Caco-2 (cell line): ENCODE results near the gene ITGAD. TPM values are rescaled to one million over a fixed set of nuclear protein-coding genes. Genes with fewer than 3 reads are reported as not detected.
"Not testable (repeated sequence)": the region's sequence is repeated elsewhere in the genome, so short reads cannot be mapped to it uniquely, and the experiment has no call there.

Experiments used
- BruUV-seq: library from RNA; stranded (reverse); fragments of 400-500 nt; replicated peaks from 2 replicates; lab custom pipeline; 2021; lab: Mats Ljungman, UMichigan
- CTCF ChIA-PET: fragments of 300-600 bp; sonication (Branson Sonifier 250); formaldehyde crosslinking; loops from one replicate; lab custom pipeline; 2022; ENCODE audit warnings: antibody characterized with exemption; lab: Charles Lee
- POLR2A ChIA-PET: fragments of 300-600 bp; sonication (Branson Sonifier 250); formaldehyde crosslinking; loops from one replicate; lab custom pipeline; 2022; ENCODE audit warnings: antibody characterized with exemption; lab: Charles Lee
- DNase-seq, 2 experiments: peaks; one replicate each; pipeline versions ENCODE4 v3.0.0 to v3.0.0-alpha.2; 2020 to 2022
- H3K27me3 ChIP-seq: replicated peaks from 2 replicates; pipeline ENCODE4 v1.6.0; 2011; ENCODE audit warnings: low read length; ENCODE audit not compliant: control insufficient read depth, insufficient read depth
- H3K36me3 ChIP-seq: 2 replicates; pipeline ENCODE4 v1.5.1; 2011; ENCODE audit warnings: low read length; ENCODE audit not compliant: control insufficient read depth, insufficient read depth
- H3K4me1 ChIP-seq: fragments of 250-450 bp; sonication (Bioruptor Pico); 2 replicates; pipeline ENCODE4 v1.5.1; 2020; ENCODE audit warnings: mild to moderate bottlenecking
- H3K4me3 ChIP-seq: 2 replicates; pipeline ENCODE4 v1.5.1; 2011; ENCODE audit warnings: low read depth, mild to moderate bottlenecking, control low read depth, low read length
- H3K9me3 ChIP-seq: fragments of 250-450 bp; sonication (Bioruptor Pico); 2 replicates; pipeline ENCODE4 v1.5.1; 2020; ENCODE audit warnings: mild to moderate bottlenecking, moderate library complexity
- H3K27ac Mint-ChIP-seq: one replicate; pipeline ENCODE4 v1.8.0; 2022; ENCODE audit warnings: mixed read lengths; ENCODE audit not compliant: unreplicated experiment
- H3K27me3 Mint-ChIP-seq: one replicate; pipeline ENCODE4 v1.8.0; 2022; ENCODE audit warnings: mixed read lengths; ENCODE audit not compliant: insufficient read depth, unreplicated experiment
- H3K36me3 Mint-ChIP-seq: one replicate; pipeline ENCODE4 v1.8.0; 2022; ENCODE audit warnings: mild to moderate bottlenecking, mixed read lengths; ENCODE audit not compliant: insufficient read depth, unreplicated experiment
- H3K4me1 Mint-ChIP-seq: one replicate; pipeline ENCODE4 v1.8.0; 2022; ENCODE audit warnings: low read depth, mixed read lengths; ENCODE audit not compliant: unreplicated experiment
- H3K4me3 Mint-ChIP-seq: one replicate; pipeline ENCODE4 v1.8.0; 2022; ENCODE audit warnings: mild to moderate bottlenecking, moderate library complexity, mixed read lengths; ENCODE audit not compliant: unreplicated experiment
- H3K9me3 Mint-ChIP-seq: one replicate; pipeline ENCODE4 v1.8.0; 2022; ENCODE audit warnings: mixed read lengths; ENCODE audit not compliant: unreplicated experiment
- intact Hi-C: fragments of 100-400 bp; cut with micrococcal nuclease; formaldehyde crosslinking; loops from one replicate; pipeline ENCODE4 v1.10.0; 2022; ENCODE audit not compliant: unreplicated experiment
- total RNA-seq: library from RNA; stranded (reverse); gene quantifications from 2 replicates; pipeline ENCODE4 v1.2.3, GENCODE V29; 2022
- TF ChIP-seq, protein P1 (sequence below), 2 experiments: fragments of 200-600 bp in 1 of 2; IDR thresholded peaks; 1 replicate in 1 of 2; 2 replicates in 1 of 2; pipeline versions ENCODE4 v1.5.1 to v1.8.0; 2011 to 2022; ENCODE audit warnings: antibody characterized with exemption in 1 of 2, control low read depth in 1 of 2, inconsistent platforms in 1 of 2, low read depth in 1 of 2, low read length in 1 of 2, mild to moderate bottlenecking in 1 of 2, moderate library complexity in 1 of 2; ENCODE audit not compliant: insufficient read depth in 1 of 2, severe bottlenecking in 1 of 2, unreplicated experiment in 1 of 2

Gene ITGAD
- total RNA-seq, 1 experiment from 2014 or later: not detected

DNA sequence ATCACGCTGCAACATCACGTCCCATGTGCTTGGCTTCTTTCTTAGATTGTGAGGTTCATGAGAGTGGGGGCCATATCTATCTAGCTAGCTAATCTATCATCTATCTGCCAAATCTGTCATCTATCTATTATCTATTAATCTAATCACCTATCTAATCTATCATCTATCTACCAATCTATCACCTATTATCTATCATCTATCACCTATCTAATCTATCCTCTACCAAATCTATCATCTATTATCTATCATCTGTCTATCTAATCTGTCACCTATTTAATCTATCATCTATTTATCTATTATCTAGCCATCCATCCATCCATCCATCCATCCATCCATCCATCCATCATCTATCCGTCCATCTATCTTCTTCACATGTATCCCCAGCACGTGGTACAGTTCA, 20.8 kb downstream of the ITGAD start:
- H3K4me1 ChIP-seq: no peaks in the 10 kb centered on the region
- no peak for DNase-seq
- TF ChIP-seq, protein P1, sequence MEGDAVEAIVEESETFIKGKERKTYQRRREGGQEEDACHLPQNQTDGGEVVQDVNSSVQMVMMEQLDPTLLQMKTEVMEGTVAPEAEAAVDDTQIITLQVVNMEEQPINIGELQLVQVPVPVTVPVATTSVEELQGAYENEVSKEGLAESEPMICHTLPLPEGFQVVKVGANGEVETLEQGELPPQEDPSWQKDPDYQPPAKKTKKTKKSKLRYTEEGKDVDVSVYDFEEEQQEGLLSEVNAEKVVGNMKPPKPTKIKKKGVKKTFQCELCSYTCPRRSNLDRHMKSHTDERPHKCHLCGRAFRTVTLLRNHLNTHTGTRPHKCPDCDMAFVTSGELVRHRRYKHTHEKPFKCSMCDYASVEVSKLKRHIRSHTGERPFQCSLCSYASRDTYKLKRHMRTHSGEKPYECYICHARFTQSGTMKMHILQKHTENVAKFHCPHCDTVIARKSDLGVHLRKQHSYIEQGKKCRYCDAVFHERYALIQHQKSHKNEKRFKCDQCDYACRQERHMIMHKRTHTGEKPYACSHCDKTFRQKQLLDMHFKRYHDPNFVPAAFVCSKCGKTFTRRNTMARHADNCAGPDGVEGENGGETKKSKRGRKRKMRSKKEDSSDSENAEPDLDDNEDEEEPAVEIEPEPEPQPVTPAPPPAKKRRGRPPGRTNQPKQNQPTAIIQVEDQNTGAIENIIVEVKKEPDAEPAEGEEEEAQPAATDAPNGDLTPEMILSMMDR (IDR thresholded peaks at IDR 0.05; ENCODE audit: insufficient read depth in 1 of 2, low read depth in 1 of 2, low read length in 1 of 2, severe bottlenecking in 1 of 2, unreplicated experiment in 1 of 2): no peak
- intact Hi-C loops: no loop called here
- no peaks in the 10 kb centered on the region for H3K27me3 ChIP-seq
- Mint-ChIP-seq H3K36me3 (no peaks in the 10 kb centered on the region), H3K27me3 (peaks cover 27% of the 10 kb centered on the region), H3K9me3 (no peaks in the 10 kb centered on the region), H3K4me1 (no peaks in the 10 kb centered on the region), H3K4me3 (no peak overlapping the region), H3K27ac (no peak overlapping the region)
- H3K9me3 ChIP-seq: no peaks in the 10 kb centered on the region
- ChIA-PET POLR2A (no interaction called here), CTCF (no interaction called here)
- no TSS peak for BruUV-seq
- H3K4me3 ChIP-seq: no peak overlapping the region
- H3K36me3 ChIP-seq: no peaks in the 10 kb centered on the region

GRCh38 chr16:31414706-31415105, 21.6 kb downstream of the ITGAD start:
- Histone ChIP-seq H3K4me3 (no peak overlapping the region), H3K36me3 (no peaks in the 10 kb centered on the region), H3K9me3 (no peaks in the 10 kb centered on the region), H3K4me1 (no peaks in the 10 kb centered on the region), H3K27me3 (no peaks in the 10 kb centered on the region)
- intact Hi-C loops: no loop called here
- CTCF ChIA-PET: no interaction called here
- BruUV-seq: no TSS peak
- no peaks in the 10 kb centered on the region for H3K9me3 Mint-ChIP-seq
- H3K27me3 Mint-ChIP-seq: peaks cover 26% of the 10 kb centered on the region
- DNase-seq: no peak
- no peak overlapping the region for H3K27ac Mint-ChIP-seq
- POLR2A ChIA-PET: no interaction called here
- no peak overlapping the region for H3K4me3 Mint-ChIP-seq
- TF ChIP-seq, protein P1 (IDR thresholded peaks at IDR 0.05; ENCODE audit: insufficient read depth in 1 of 2, low read depth in 1 of 2, low read length in 1 of 2, severe bottlenecking in 1 of 2, unreplicated experiment in 1 of 2): no peak
- H3K4me1 Mint-ChIP-seq: no peaks in the 10 kb centered on the region
- no peaks in the 10 kb centered on the region for H3K36me3 Mint-ChIP-seq

- H3K4me3 ChIP-seq: no peak overlapping the region
- no peaks in the 10 kb centered on the region for H3K9me3 ChIP-seq
- H3K36me3 ChIP-seq: no peaks in the 10 kb centered on the region
- no peaks in the 10 kb centered on the region for H3K4me1 ChIP-seq
- no peaks in the 10 kb centered on the region for H3K27me3 ChIP-seq
- intact Hi-C loops: no loop called here
- Mint-ChIP-seq H3K9me3 (no peaks in the 10 kb centered on the region), H3K4me1 (no peaks in the 10 kb centered on the region), H3K27me3 (peaks cover 28% of the 10 kb centered on the region), H3K4me3 (no peak overlapping the region), H3K36me3 (no peaks in the 10 kb centered on the region), H3K27ac (no peak overlapping the region)
- POLR2A ChIA-PET: no interaction called here
- no TSS peak for BruUV-seq
- DNase-seq: no peak
- TF ChIP-seq, protein P1 (IDR thresholded peaks at IDR 0.05; ENCODE audit: insufficient read depth in 1 of 2, low read depth in 1 of 2, low read length in 1 of 2, severe bottlenecking in 1 of 2, unreplicated experiment in 1 of 2): no peak
- CTCF ChIA-PET: no interaction called here
These were observed 23.2 kb downstream of the ITGAD start for GRCh38 chr16:31416371-31416770.

DNA sequence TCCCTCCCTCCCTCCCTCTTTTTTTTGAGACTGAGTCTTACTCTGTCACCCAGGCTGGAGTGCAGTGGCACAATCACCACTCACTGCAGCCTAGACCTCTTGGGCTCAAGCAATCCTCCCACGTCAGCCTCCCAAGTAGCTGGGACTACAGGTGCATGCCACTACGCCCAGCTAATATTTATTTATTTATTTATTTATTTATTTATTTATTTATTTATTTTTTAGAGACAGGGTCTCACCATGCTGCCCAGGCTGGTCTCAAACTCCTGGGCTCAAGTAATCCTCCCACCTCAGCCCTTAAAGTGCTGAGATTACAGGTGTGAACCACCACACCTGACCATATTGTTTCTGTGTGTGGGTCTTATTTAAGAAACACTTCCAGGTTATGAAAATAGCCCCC, 23.9 kb downstream of the ITGAD start:
- H3K9me3 Mint-ChIP-seq, BruUV-seq, H3K4me1 Mint-ChIP-seq, H3K36me3 ChIP-seq, H3K27me3 ChIP-seq, CTCF ChIA-PET, H3K4me3 ChIP-seq, DNase-seq, H3K4me3 Mint-ChIP-seq, H3K4me1 ChIP-seq, H3K36me3 Mint-ChIP-seq, H3K27ac Mint-ChIP-seq, H3K9me3 ChIP-seq, intact Hi-C loops, POLR2A ChIA-PET: not testable (repeated sequence)
- H3K27me3 Mint-ChIP-seq: peaks cover 28% of the 10 kb centered on the region
